ENCODE results near the gene SUSD1. TPM values are rescaled to one million over a fixed set of nuclear protein-coding genes. Genes with fewer than 3 reads are reported as not detected.
A peak's percentile ranks its signal among the peaks of the same experiment; 100 is the strongest.

SUSD1 gene
- total RNA-seq, 1 donor from 2014 or later: 7.6 TPM

GRCh38 chr9:112047538-112048066 is 127.5 kb downstream of the SUSD1 start:
- intact Hi-C loops (cut with micrococcal nuclease): no loop called here
- Mint-ChIP-seq H3K27me3 (ENCODE audit: low read depth) (peaks cover 8% of the 10 kb centered on the region), H3K36me3 (ENCODE audit: low read depth) (peaks cover 34% of the 10 kb centered on the region), H3K27ac (no peak overlapping the region), H3K9me3 (peaks cover 20% of the 10 kb centered on the region), H3K4me1 (ENCODE audit: low read depth) (peaks cover 7% of the 10 kb centered on the region), H3K4me3 (ENCODE audit: low read depth) (no peak overlapping the region)
- DNase-seq (ENCODE audit: low spot score): no peak

GRCh38 chr9:112046181-112046580 is 128.9 kb downstream of the SUSD1 start:
- intact Hi-C loops (cut with micrococcal nuclease): no loop called here
- H3K36me3 Mint-ChIP-seq (ENCODE audit: low read depth): peaks cover 33% of the 10 kb centered on the region

GRCh38 chr9:112044881-112045280 is 130.2 kb downstream of the SUSD1 start:
- DNase-seq (ENCODE audit: low spot score): no peak
- Mint-ChIP-seq H3K36me3 (ENCODE audit: low read depth) (peaks cover 45% of the 10 kb centered on the region), H3K9me3 (peaks cover 20% of the 10 kb centered on the region), H3K4me1 (ENCODE audit: low read depth) (peaks cover 14% of the 10 kb centered on the region), H3K27me3 (ENCODE audit: low read depth) (peaks cover 18% of the 10 kb centered on the region), H3K27ac (no peak overlapping the region), H3K4me3 (ENCODE audit: low read depth) (no peak overlapping the region)
- intact Hi-C loops (cut with micrococcal nuclease): no loop called here

More at GRCh38 chr9:112046181-112046580, 128.9 kb downstream of the SUSD1 start:
- DNase-seq (ENCODE audit: low spot score): no peak
- Mint-ChIP-seq H3K27me3 (ENCODE audit: low read depth) (peaks cover 14% of the 10 kb centered on the region), H3K4me3 (ENCODE audit: low read depth) (no peak overlapping the region), H3K9me3 (peaks cover 20% of the 10 kb centered on the region), H3K4me1 (ENCODE audit: low read depth) (peaks cover 13% of the 10 kb centered on the region), H3K27ac (no peak overlapping the region)

- DNase-seq (ENCODE audit: low spot score): no peak
- Mint-ChIP-seq H3K27ac (no peak overlapping the region), H3K36me3 (ENCODE audit: low read depth) (peaks cover 44% of the 10 kb centered on the region), H3K4me3 (ENCODE audit: low read depth) (no peak overlapping the region), H3K27me3 (ENCODE audit: low read depth) (peaks cover 23% of the 10 kb centered on the region), H3K9me3 (peaks cover 20% of the 10 kb centered on the region), H3K4me1 (ENCODE audit: low read depth) (peaks cover 17% of the 10 kb centered on the region)
- intact Hi-C loops (cut with micrococcal nuclease): no loop called here
Observed at GRCh38 chr9:112044186-112044585, 130.9 kb downstream of the SUSD1 start.

GRCh38 chr9:112043423-112043822 is 131.7 kb downstream of the SUSD1 start:
- Mint-ChIP-seq H3K4me3 (ENCODE audit: low read depth) (no peak overlapping the region), H3K27ac (no peak overlapping the region), H3K27me3 (ENCODE audit: low read depth) (peaks cover 26% of the 10 kb centered on the region), H3K9me3 (peaks cover 15% of the 10 kb centered on the region), H3K4me1 (ENCODE audit: low read depth) (peaks cover 21% of the 10 kb centered on the region), H3K36me3 (ENCODE audit: low read depth) (peaks cover 41% of the 10 kb centered on the region)
- no peak for DNase-seq (ENCODE audit: low spot score)
- intact Hi-C loops (cut with micrococcal nuclease): no loop called here

- Mint-ChIP-seq H3K4me3 (ENCODE audit: low read depth) (no peak overlapping the region), H3K4me1 (ENCODE audit: low read depth) (peaks cover 23% of the 10 kb centered on the region), H3K27me3 (ENCODE audit: low read depth) (peaks cover 26% of the 10 kb centered on the region), H3K9me3 (peaks cover 8% of the 10 kb centered on the region), H3K36me3 (ENCODE audit: low read depth) (peaks cover 36% of the 10 kb centered on the region), H3K27ac (no peak overlapping the region)
- intact Hi-C loops (cut with micrococcal nuclease): no loop called here
- DNase-seq (ENCODE audit: low spot score): no peak
Observed at GRCh38 chr9:112042769-112043168, 132.3 kb downstream of the SUSD1 start.

- intact Hi-C loops (cut with micrococcal nuclease): no loop called here
- Mint-ChIP-seq H3K36me3 (ENCODE audit: low read depth) (peaks cover 31% of the 10 kb centered on the region), H3K4me3 (ENCODE audit: low read depth) (no peak overlapping the region), H3K27me3 (ENCODE audit: low read depth) (peaks cover 26% of the 10 kb centered on the region), H3K4me1 (ENCODE audit: low read depth) (peaks cover 24% of the 10 kb centered on the region), H3K27ac (no peak overlapping the region), H3K9me3 (peaks cover 3% of the 10 kb centered on the region)
- no peak for DNase-seq (ENCODE audit: low spot score)
Observed at GRCh38 chr9:112042244-112042638, 132.9 kb downstream of the SUSD1 start.

GRCh38 chr9:112041536-112042243 is 133.4 kb downstream of the SUSD1 start:
- H3K4me1 Mint-ChIP-seq (ENCODE audit: low read depth): peaks cover 29% of the 10 kb centered on the region
- DNase-seq (ENCODE audit: low spot score): no peak
- H3K27ac Mint-ChIP-seq: no peak overlapping the region
- no peaks in the 10 kb centered on the region for H3K9me3 Mint-ChIP-seq
- H3K27me3 Mint-ChIP-seq (ENCODE audit: low read depth): peaks cover 26% of the 10 kb centered on the region
- H3K36me3 Mint-ChIP-seq (ENCODE audit: low read depth): peaks cover 27% of the 10 kb centered on the region
- intact Hi-C loops (cut with micrococcal nuclease): no loop called here
- H3K4me3 Mint-ChIP-seq (ENCODE audit: low read depth): no peak overlapping the region

- no peaks in the 10 kb centered on the region for H3K9me3 Mint-ChIP-seq
- intact Hi-C loops (cut with micrococcal nuclease): no loop called here
- no peak for DNase-seq (ENCODE audit: low spot score)
- no peak overlapping the region for H3K27ac Mint-ChIP-seq
- H3K4me3 Mint-ChIP-seq (ENCODE audit: low read depth): no peak overlapping the region
- peaks cover 26% of the 10 kb centered on the region for H3K27me3 Mint-ChIP-seq (ENCODE audit: low read depth)
- H3K4me1 Mint-ChIP-seq (ENCODE audit: low read depth): peaks cover 29% of the 10 kb centered on the region
- H3K36me3 Mint-ChIP-seq (ENCODE audit: low read depth): peaks cover 27% of the 10 kb centered on the region
Observed at GRCh38 chr9:112041199-112041535, 133.9 kb downstream of the SUSD1 start.

- intact Hi-C loops (cut with micrococcal nuclease): loop anchor here (5.0 kb wide), 1 partner anchor 34 kb away; no protein-coding TSS in a partner anchor
- Mint-ChIP-seq H3K4me3 (ENCODE audit: low read depth) (no peak overlapping the region), H3K27me3 (ENCODE audit: low read depth) (peaks cover 36% of the 10 kb centered on the region), H3K9me3 (no peaks in the 10 kb centered on the region), H3K36me3 (ENCODE audit: low read depth) (peaks cover 33% of the 10 kb centered on the region), H3K27ac (peak overlapping the region; percentile 76), H3K4me1 (ENCODE audit: low read depth) (peaks cover 34% of the 10 kb centered on the region)
- no peak for DNase-seq (ENCODE audit: low spot score)
Observed at GRCh38 chr9:112038017-112038408, 137.1 kb downstream of the SUSD1 start.

GRCh38 chr9:112037281-112038016 is 137.6 kb downstream of the SUSD1 start:
- no peaks in the 10 kb centered on the region for H3K9me3 Mint-ChIP-seq
- H3K27me3 Mint-ChIP-seq (ENCODE audit: low read depth): peaks cover 33% of the 10 kb centered on the region
- H3K36me3 Mint-ChIP-seq (ENCODE audit: low read depth): peaks cover 33% of the 10 kb centered on the region
- intact Hi-C loops (cut with micrococcal nuclease): loop anchor here (1.0 to 5.0 kb wide), 10 partner anchors 8 to 342 kb away; partner anchors contain the start of gene UGCG
- no peak overlapping the region for H3K4me3 Mint-ChIP-seq (ENCODE audit: low read depth)
- H3K4me1 Mint-ChIP-seq (ENCODE audit: low read depth): peaks cover 36% of the 10 kb centered on the region
- peak; percentile 70 for DNase-seq (ENCODE audit: low spot score)
- peak overlapping the region; percentile 76 for H3K27ac Mint-ChIP-seq

GRCh38 chr9:112035166-112035826 is 139.8 kb downstream of the SUSD1 start:
- intact Hi-C loops (cut with micrococcal nuclease): loop anchor here (5.0 kb wide), 1 partner anchor 37 kb away; no protein-coding TSS in a partner anchor
- DNase-seq (ENCODE audit: low spot score): no peak
- H3K9me3 Mint-ChIP-seq: no peaks in the 10 kb centered on the region
- H3K4me1 Mint-ChIP-seq (ENCODE audit: low read depth): peaks cover 42% of the 10 kb centered on the region
- peaks cover 17% of the 10 kb centered on the region for H3K36me3 Mint-ChIP-seq (ENCODE audit: low read depth)
- peaks cover 24% of the 10 kb centered on the region for H3K27me3 Mint-ChIP-seq (ENCODE audit: low read depth)
- no peak overlapping the region for H3K4me3 Mint-ChIP-seq (ENCODE audit: low read depth)
- no peak overlapping the region for H3K27ac Mint-ChIP-seq

All from activated T-helper 2 cell treated with anti-CD3 and anti-CD28 coated beads, Interferon-gamma antibody, Interleukin-2, Interleukin-4, amounts not matched to agents 10 μg/mL and 5 μg/mL and 100 μg/mL, durations not matched to agents 14 hours and 24 hours and 36 hours (primary cell).